Kasumi-1 (cell line): ENCODE results near the gene ASCL5.

Source experiments
- DNase-seq, 2 experiments: peaks; one replicate each; lab custom pipeline; 2025; lab: John Stamatoyannopoulos, UW

ASCL5 gene

DNA sequence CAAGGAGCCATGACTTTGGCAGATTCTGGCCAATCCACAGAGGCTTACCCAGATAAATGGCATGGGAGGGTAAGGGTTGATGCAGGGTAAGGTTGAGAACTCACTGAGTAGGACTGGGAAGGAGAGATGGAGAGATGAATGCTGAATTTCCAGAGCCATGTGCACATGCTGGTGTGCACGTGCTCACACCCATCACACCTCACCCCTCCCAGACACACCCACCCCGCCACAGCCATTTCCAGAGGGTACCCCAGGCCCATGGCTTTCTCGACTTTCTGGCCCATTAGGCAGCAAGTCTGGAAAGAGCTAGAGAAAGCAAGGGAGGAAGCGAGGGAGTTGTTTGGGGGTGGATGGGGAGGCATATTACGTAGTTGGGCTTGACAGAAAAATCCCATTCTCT, 16.4 kb downstream of the ASCL5 start:
- DNase-seq, result no peak

DNA sequence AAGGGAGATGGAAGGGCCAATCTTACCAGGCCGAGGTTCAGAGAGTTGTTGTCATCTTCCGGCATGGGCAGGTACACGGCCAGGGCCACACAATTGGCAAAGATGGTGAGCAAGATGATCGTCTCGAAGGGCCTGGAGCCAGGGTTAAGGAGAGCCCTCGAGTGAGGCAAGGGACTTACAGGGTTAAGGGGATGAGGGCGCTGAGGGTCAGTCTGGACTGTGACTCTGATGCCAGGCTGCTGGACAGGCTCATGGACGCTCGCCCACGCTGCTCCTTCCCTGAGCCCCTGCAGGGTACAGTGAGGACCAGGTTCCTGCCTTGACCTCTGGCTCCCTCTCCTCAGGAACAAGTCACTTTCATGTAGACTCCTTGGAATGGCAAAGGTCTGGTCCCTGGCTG, 16.8 kb downstream of the ASCL5 start:
- DNase-seq, result no peak

- no peak for DNase-seq
Measured at GRCh38 chr1:201109651-201110050, 17.3 kb downstream of the ASCL5 start.

GRCh38 chr1:201108614-201109013, 18.4 kb downstream of the ASCL5 start:
- no peak for DNase-seq

- DNase-seq, result no peak
Measured at GRCh38 chr1:201105688-201106087, 21.3 kb downstream of the ASCL5 start.

DNA sequence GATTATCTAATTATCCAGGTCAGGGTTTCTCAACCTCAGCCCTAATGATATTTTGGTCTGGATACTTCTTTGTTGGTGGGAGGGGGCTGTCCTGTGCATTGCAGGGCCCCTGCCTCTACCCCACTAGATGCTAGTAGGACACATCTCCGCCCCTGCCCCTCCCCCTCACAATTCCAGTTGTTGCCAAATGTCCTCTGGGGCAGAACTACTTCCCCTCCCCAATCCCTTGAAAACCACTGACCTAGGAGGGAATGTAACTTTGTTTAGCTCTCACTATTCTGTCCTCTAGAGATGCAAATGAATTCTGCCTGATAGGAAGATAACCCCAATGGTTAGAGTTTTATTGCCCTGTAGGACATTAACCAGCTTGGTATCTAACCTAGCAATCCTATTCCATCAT, 22.8 kb downstream of the ASCL5 start:
- DNase-seq, result no peak

- DNase-seq, result no peak
Measured at GRCh38 chr1:201103666-201104065, 23.3 kb downstream of the ASCL5 start.

DNA sequence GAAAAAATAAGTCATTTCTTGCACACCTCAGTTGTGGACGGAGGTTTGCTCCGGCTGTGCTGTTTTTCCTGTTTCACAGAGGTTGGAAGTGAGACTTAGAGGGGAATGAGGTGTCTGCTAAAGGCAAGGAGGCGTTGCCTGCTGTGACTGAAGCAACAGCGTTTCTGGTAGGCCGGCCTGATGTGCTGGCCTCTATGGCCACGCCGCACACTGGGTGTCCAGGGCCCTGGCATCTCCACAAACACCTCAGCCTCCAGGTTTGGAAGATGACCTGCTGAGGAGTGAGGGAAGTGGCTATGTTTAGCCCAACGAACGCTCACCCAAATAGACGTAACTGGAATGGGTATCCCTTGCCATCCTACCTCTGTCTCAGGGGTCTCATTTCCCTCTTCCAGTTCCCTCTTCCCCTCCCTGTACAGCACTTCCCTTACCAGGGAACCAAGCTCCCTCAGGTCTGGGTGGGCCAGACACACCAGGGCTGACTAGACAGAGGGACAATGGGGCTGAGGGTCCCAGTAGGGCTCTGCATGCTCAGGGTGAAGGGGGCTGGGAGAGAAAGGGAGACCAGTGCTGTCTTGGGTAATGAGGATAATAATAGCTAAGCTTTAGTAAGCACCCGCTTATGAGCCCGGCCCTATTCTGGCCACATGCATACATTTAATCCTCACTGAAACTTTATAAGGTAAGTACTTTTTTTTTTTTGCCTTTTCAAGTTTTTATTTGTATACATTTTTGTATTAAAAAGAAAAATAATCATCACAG, 26.6 kb downstream of the ASCL5 start:
- no peak for DNase-seq

DNA sequence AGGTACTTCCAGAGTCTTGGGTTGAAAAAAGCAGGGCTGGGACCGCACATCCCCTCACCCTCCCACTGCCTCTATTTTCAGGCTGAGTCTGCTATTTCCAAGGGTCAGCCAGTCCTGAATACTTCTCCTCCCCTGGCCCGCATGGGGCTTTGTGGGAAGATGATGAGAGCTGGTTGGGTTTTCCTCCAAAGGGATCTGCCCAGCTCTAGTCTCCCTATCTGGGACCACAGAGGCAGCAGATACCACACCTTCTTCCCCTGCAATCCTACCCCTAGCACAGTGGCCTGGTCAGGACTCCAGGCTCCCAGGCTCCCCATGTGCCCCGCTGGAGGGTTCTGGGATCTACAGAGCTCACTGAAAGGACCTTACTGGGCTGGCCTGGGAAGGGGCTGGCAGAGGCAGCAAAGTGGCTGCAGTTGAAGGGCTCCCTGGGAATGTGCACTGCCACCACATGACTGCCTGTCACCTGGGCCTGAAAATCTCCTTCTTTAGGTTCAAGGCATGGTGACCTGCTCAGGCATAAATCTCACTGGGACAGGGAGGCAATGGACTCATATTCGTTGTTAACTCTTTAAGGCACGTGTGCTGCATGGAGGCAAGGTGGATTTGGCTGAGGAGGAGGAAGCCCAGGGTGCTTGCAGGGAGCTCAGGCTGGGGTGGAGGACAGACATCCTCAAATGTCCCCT, 27.8 kb downstream of the ASCL5 start:
- DNase-seq, result no peak

- DNase-seq, result no peak
Measured at GRCh38 chr1:201096977-201097856, 29.8 kb downstream of the ASCL5 start.

GRCh38 chr1:201096041-201096461, 30.9 kb downstream of the ASCL5 start:
- DNase-seq, result no peak

DNA sequence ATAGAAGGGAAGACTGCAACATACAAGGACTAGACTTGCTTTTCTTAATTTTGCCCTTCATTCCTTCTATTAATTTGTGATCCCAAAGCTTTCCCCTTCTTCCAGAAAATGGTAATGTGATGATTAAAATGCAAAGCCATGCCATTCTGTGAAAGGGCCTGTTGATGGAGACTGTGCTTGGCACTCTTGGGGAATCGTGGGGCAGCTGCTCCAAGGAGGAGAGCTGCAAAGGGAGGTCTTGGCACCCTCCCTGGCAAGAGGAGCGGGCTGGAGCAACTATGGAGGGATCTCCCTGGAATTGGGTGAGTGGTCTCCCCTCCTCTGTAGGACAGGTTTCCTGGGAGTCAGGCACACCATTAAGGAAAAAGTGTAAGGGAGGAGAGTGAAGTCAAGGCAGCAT, 31.4 kb downstream of the ASCL5 start:
- DNase-seq, result no peak

DNA sequence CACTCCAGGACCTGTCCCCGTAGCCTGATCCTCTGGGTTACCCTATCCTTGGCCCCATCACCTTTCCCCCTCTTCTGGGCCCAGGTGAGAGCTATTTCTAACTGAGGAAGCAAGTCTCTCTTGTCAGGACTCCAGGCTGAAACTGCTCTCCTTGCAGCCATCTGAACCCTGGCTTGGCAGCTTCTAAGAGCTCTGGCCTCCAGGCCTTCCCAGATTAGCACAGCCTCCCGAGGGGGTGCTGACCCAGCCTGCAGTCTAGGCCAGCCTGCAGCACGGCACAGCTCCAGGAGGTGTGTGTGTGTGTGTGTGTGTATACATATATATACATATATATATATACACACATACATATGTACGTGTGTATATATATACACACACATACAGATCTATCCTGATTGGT, 32.2 kb downstream of the ASCL5 start:
- DNase-seq, result no peak

GRCh38 chr1:201093962-201094361, 33.0 kb downstream of the ASCL5 start:
- no peak for DNase-seq

DNA sequence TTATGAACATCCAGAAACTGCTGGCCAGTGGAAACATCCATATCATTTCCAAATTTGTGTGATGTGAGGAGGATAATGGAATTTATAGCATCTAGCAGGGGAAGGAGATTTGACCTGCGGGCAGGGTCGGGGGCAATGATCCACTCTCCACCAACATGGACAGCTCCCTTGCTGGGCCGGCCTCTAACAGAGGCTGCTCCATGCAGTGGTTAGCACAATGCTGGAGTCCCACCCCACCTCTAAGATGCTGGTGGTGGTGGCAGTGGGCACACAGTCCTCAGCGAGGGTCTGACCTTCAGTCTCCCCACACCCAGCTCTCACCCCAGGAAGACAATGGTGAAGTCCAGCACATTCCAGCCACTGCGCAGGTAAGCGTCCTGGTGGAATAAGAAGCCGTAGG, 33.4 kb downstream of the ASCL5 start:
- no peak for DNase-seq

GRCh38 chr1:201092738-201093137, 34.2 kb downstream of the ASCL5 start:
- no peak for DNase-seq

GRCh38 chr1:201091256-201091655, 35.7 kb downstream of the ASCL5 start:
- no peak for DNase-seq

DNA sequence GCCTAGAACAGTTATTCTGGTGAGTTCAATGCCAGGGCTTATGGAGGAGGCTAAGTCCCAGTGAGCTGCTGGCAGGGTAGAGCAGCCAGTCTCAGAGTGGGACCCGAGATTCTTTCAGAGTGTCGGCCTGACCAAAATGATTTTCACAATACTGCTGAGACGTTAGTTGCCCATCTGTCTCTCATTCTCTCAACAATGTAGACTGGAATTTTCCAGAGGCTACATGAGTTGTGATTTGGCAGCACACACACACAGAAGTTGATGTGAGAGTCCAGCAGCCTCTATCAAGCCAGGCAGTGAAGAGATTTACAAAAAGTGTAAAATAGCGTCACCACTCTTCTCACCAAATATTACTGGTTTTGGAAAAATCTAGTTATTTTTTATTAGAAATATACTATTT, 36.4 kb downstream of the ASCL5 start:
- no peak for DNase-seq

DNA sequence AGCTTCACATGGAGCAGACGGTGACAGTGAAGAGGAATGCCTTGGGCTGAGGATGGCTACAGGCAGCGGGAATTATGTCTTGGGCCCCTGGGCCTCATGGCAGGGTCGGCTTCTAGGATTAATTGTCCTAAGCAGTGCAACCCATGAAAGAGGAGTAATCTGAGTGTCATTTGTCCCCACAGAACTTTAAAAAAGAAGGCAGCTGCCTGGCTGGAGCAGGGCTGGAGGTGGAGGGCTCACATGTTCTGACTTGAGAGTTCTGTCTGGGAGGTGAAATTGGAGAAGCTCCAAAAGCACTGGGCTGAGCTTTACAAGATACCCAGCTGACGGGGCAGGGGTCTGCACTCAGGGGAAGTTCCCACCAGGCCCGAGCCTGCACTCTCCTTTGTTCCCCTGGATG, 37.4 kb downstream of the ASCL5 start:
- DNase-seq, result no peak

DNA sequence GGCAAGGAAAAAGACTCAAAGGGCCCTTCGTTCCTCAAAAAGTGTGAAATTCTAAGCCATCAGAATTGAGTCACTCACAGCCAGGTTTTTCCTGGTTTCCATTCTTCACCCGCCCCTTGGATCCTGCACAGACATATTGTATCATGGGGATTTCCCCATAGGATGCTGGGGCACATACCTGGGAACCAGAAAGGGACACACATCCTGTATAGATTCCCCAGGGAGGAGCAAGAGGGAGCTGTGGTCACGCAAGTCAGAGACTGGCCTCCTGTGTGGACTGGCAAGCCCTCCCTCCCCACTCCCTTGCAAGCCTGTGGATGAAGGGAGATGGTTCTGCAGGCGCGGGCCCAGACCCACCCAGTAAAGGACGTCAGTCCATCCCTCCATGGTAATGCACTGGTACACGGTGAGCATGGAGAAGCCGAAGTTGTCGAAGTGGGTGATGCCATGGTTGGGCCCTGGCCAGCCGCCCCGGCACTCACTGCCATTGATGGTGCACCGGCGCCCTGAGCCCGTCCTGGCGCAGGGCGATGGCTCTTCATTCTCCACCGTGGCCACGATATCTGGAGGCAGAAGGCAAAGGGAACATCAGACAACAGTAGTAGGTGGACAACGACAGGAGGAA, 38.0 kb downstream of the ASCL5 start:
- DNase-seq, result no peak

GRCh38 chr1:201088395-201088794, 38.6 kb downstream of the ASCL5 start:
- DNase-seq, result no peak
